ENCODE measurements around the gene CBY2. TPM values are rescaled to one million over a fixed set of nuclear protein-coding genes. Genes with fewer than 3 reads are reported as not detected.

The CBY2 gene
- total RNA-seq, 1 donor from 2014 or later = not detected

GRCh38 chr13:45700971-45701900 is 884 bp upstream of the CBY2 start:
- DNase-seq (ENCODE audit: low read depth in 2 of 2) = no peak

DNA sequence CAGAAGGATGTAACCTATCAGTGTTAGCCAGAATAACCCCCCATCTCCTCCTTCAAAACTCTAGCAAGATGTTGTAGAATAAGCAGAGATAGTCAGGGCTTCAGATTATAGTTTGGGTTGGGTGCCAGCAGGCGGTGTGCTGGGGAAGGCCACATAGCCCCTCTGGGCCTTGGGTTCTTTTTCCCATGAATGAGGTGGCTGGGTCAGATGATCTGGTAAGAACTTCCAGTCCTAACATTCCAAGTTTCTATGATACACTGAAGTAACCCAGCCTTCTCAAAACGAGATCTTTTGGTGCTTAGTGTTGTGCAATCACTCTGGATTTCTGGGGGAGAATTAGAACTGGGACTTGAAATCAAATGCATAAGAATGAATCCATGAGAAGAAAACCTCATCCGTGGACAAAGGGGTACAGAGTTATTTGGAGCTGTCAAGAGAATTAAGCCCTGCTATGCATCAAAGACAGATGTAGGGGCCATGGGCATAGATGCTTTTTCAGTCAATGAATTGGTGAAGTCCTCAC is 810 bp downstream of the CBY2 start:
- DNase-seq (ENCODE audit: low read depth in 2 of 2) = no peak

GRCh38 chr13:45704211-45704739 is 2.2 kb downstream of the CBY2 start:
- no peak for DNase-seq (ENCODE audit: low read depth in 2 of 2)

- DNase-seq (ENCODE audit: low read depth in 2 of 2) = no peak
These were observed 3.0 kb downstream of the CBY2 start for GRCh38 chr13:45704854-45705695.

GRCh38 chr13:45705918-45706317 is 3.8 kb downstream of the CBY2 start:
- no peak for DNase-seq (ENCODE audit: low read depth in 2 of 2)

- no peak for DNase-seq (ENCODE audit: low read depth in 2 of 2)
These were observed 5.5 kb downstream of the CBY2 start for GRCh38 chr13:45707516-45708100.

- DNase-seq (ENCODE audit: low read depth in 2 of 2) = no peak
These were observed 9.8 kb downstream of the CBY2 start for GRCh38 chr13:45711951-45712350.

- no peak for DNase-seq (ENCODE audit: low read depth in 2 of 2)
These were observed 11.1 kb downstream of the CBY2 start for GRCh38 chr13:45713106-45713690.

- no peak for DNase-seq (ENCODE audit: low read depth in 2 of 2)
These were observed 11.6 kb downstream of the CBY2 start for GRCh38 chr13:45713721-45714120.

DNA sequence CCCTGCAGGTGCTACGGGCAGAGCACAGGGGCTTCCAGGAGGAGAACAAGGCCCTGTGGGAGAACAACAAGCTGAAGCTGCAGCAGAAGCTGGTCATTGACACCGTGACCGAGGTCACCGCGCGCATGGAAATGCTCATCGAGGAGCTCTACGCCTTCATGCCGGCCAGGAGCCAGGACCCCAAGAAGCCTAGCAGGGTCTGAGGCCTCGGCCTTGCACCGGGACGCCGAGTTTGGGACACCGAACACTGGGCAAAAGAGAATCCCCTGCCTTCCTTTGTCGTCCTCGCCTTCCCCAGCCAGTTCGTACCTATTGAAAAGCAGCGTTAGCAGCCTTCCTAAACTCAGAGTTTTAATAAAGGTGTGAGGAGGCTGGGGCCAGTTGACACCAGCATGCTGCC is 12.1 kb downstream of the CBY2 start:
- DNase-seq (ENCODE audit: low read depth in 2 of 2) = no peak

- DNase-seq (ENCODE audit: low read depth in 2 of 2) = no peak
These were observed 13.2 kb downstream of the CBY2 start for GRCh38 chr13:45715351-45715750.

DNA sequence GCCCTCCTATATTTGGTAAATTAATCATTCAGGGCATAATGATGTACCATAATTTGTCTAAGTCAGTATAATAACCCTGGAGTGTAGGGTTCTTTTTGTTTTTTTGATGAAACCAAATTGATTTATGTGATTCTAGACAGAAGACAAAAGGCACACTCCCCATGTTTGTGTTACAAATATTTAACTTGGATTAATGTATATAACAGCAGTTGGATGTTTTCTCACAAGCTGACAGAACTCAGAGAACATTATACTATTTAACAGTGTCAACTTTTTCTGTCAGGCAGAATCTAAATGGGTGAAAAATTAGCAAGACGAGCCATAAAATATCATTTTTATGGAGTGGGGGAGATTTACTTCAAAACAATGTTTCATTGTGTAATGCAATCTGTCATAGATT is 15.2 kb downstream of the CBY2 start:
- DNase-seq (ENCODE audit: low read depth in 2 of 2) = no peak

DNA sequence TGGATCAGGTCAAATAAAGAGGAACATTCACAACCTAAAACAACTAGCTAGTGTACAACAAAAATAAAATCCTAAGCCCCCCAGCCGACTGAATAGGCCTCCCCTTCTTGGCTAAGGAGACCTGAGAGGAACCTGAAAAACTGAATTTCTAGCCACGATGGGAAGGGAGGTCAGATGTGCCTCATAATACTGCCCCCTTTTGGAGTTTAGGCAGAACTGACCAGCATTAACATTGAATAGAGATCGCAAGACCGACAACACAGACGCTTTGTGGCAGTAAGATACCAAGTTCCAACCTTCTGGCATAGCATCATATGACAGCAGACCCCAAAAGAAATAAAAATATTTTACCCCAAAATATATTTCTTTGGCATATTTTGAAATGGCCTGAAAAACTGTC is 15.9 kb downstream of the CBY2 start:
- peak; percentile 3 to 4 for DNase-seq (ENCODE audit: low read depth in 2 of 2)

GRCh38 chr13:45718992-45719391 is 16.9 kb downstream of the CBY2 start:
- DNase-seq (ENCODE audit: low read depth in 2 of 2) = peak in 1 of 2 donors; percentile 80

GRCh38 chr13:45721203-45721731 is 19.1 kb downstream of the CBY2 start:
- no peak for DNase-seq (ENCODE audit: low read depth in 2 of 2)

GRCh38 chr13:45723798-45724197 is 21.7 kb downstream of the CBY2 start:
- no peak for DNase-seq (ENCODE audit: low read depth in 2 of 2)

GRCh38 chr13:45728759-45729158 is 26.6 kb downstream of the CBY2 start:
- DNase-seq (ENCODE audit: low read depth in 2 of 2) = peak in 1 of 2 donors; percentile 6

GRCh38 chr13:45731455-45731854 is 29.3 kb downstream of the CBY2 start:
- no peak for DNase-seq (ENCODE audit: low read depth in 2 of 2)

DNA sequence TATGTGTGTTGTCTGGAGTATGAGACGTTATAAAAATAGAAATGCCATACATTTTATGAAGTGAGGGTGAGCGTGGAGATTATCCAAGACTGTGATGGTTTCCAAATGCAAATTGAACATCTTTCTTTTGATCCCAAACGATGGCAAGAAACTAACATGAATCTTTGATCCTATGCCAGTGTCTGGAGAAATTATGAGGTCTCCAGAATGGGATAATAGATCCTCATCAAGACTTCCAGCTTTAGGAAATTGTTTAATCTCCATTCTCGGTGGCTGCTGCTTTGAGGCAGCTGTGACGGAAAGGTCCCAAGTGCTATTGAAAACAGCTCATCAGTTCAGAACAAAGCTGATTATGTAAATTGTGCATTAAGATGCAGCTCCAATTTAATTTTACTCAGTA is 30.8 kb downstream of the CBY2 start:
- no peak for DNase-seq (ENCODE audit: low read depth in 2 of 2)

GRCh38 chr13:45733361-45733760 is 31.2 kb downstream of the CBY2 start:
- DNase-seq (ENCODE audit: low read depth in 2 of 2) = no peak

- no peak for DNase-seq (ENCODE audit: low read depth in 2 of 2)
These were observed 35.5 kb downstream of the CBY2 start for GRCh38 chr13:45737571-45738017.
